A549 (cell line): Measurements from ENCODE around the gene APOL2. TPM values are rescaled to one million over a fixed set of nuclear protein-coding genes. Genes with fewer than 3 reads are reported as not detected.

ENCODE experiments used
- ATAC-seq, 2 experiments: fragments of 200-7000 bp in 1 of 2; fragments of >200 bp in 1 of 2; cut with Nextera tagmentation in 1 of 2; cut with Tn5 transposase in 1 of 2; 3 replicates each; pipeline versions ENCODE4 v1.8.0 to v1.9.1; 2018 to 2020; ENCODE audit warnings: mild to moderate bottlenecking in 1 of 2, moderate library complexity in 1 of 2
- CTCF ChIA-PET: fragments of 300-600 bp; sonication (Branson Sonifier 250); formaldehyde crosslinking; extraction: SDS; loops from one replicate; lab custom pipeline; 2021; ENCODE audit warnings: antibody characterized with exemption, inconsistent platforms; lab: Yijun Ruan, JAX
- POLR2A ChIA-PET: fragments of 350-600 bp; formaldehyde crosslinking; extraction: SDS; loops from one replicate; lab custom pipeline; 2021; ENCODE audit warnings: antibody characterized with exemption, inconsistent platforms; lab: Yijun Ruan, JAX
- DNase-seq, 2 experiments: peaks; one replicate each; pipeline versions ENCODE4 v3.0.0 to v3.0.0-alpha.2; 2011 to 2016; ENCODE audit warnings: low read depth in 1 of 2, low spot score in 1 of 2
- FAIRE-seq: peaks from 2 replicates; lab custom pipeline; 2011; peaks lifted over from hg19 to GRCh38; lab: Jason Lieb, UNC
- H3K27ac ChIP-seq, 2 experiments: fragments of >200 bp; sonication (Bioruptor Twin); formaldehyde crosslinking; 3 replicates each; pipeline ENCODE4 v1.5.1; 2016 to 2017
- H3K4me1 ChIP-seq: fragments of >200 bp; sonication (Bioruptor Twin); formaldehyde crosslinking; 3 replicates; pipeline ENCODE4 v1.6.1; 2016
- H3K4me2 ChIP-seq: fragments of >200 bp; sonication (Bioruptor Twin); formaldehyde crosslinking; 3 replicates; pipeline ENCODE4 v1.6.1; 2016
- H3K4me3 ChIP-seq: fragments of >200 bp; sonication (Bioruptor Twin); formaldehyde crosslinking; 3 replicates; pipeline ENCODE4 v1.5.1; 2016
- H3K9me3 ChIP-seq: fragments of >200 bp; sonication (Bioruptor Twin); formaldehyde crosslinking; 3 replicates; pipeline ENCODE4 v1.6.1; 2016
- ATOH8 ChIP-seq: fragments of 250-450 bp; sonication (Bioruptor Pico); IDR thresholded peaks from 2 replicates; pipeline ENCODE4 v1.5.0; 2020; ENCODE audit warnings: low read depth, mild to moderate bottlenecking, moderate library complexity
- BCL3 ChIP-seq: fragments of >200 bp; sonication (Bioruptor Twin); formaldehyde crosslinking; IDR thresholded peaks from 3 replicates; pipeline ENCODE4 v1.6.1; 2016
- CBX2 ChIP-seq: fragments of 200-600 bp; sonication (generic); IDR thresholded peaks from 2 replicates; pipeline ENCODE4 v1.6.1; 2016; ENCODE audit warnings: low read depth, mild to moderate bottlenecking, borderline replicate concordance
- E2F6 ChIP-seq: IDR thresholded peaks from 2 replicates; pipeline ENCODE4 v1.6.1; 2012; ENCODE audit warnings: low read depth, borderline replicate concordance
- EP300 ChIP-seq, 2 experiments: fragments of >200 bp; sonication (Bioruptor Twin); formaldehyde crosslinking; IDR thresholded peaks; 2 replicates in 1 of 2; 3 replicates in 1 of 2; pipeline ENCODE4 v1.6.1; 2016 to 2017
- GATA3 ChIP-seq: IDR thresholded peaks from 2 replicates; pipeline ENCODE4 v1.6.1; 2012; ENCODE audit warnings: borderline replicate concordance
- HDAC2 ChIP-seq: fragments of 200-600 bp; sonication (generic); IDR thresholded peaks from 2 replicates; pipeline ENCODE4 v1.6.1; 2016
- HEYL ChIP-seq: fragments of 250-450 bp; sonication (Bioruptor Pico); IDR thresholded peaks from 2 replicates; pipeline ENCODE4 v1.8.0; 2021; ENCODE audit warnings: mild to moderate bottlenecking, moderate library complexity
- HMGXB4 ChIP-seq: fragments of 250-450 bp; sonication (Bioruptor Pico); IDR thresholded peaks from 2 replicates; pipeline ENCODE4 v1.5.0; 2021; ENCODE audit warnings: mild to moderate bottlenecking, moderate library complexity, borderline replicate concordance
- HOXB13 ChIP-seq: fragments of 250-450 bp; sonication (Bioruptor Pico); IDR thresholded peaks from 2 replicates; pipeline ENCODE4 v1.5.0; 2020; ENCODE audit warnings: low read depth, mild to moderate bottlenecking, moderate library complexity
- KDM5A ChIP-seq: fragments of 200-600 bp; sonication (generic); IDR thresholded peaks from 2 replicates; pipeline ENCODE4 v1.6.1; 2016; ENCODE audit warnings: antibody characterized with exemption, mild to moderate bottlenecking
- MAFK ChIP-seq: fragments of 450-650 bp; IDR thresholded peaks from 2 replicates; pipeline ENCODE4 v1.6.1; 2014; ENCODE audit not compliant: partially characterized antibody
- MAX ChIP-seq: IDR thresholded peaks from 2 replicates; pipeline ENCODE4 v1.6.1; 2012
- MYC ChIP-seq: IDR thresholded peaks from 2 replicates; pipeline ENCODE4 v1.6.1; 2012; ENCODE audit warnings: mild to moderate bottlenecking, inconsistent platforms, low read length, improper control_type of control experiment, borderline replicate concordance
- NFE2L2 ChIP-seq: fragments of 150-350 bp; conservative IDR thresholded peaks from 2 replicates; pipeline ENCODE4 v1.6.1; 2014; ENCODE audit warnings: low read length
- POLR2AphosphoS2 ChIP-seq: conservative IDR thresholded peaks from 2 replicates; pipeline ENCODE4 v1.6.1; 2012; ENCODE audit warnings: low read length, improper control_type of control experiment, inconsistent platforms
- RFX5 ChIP-seq: fragments of 450-650 bp; IDR thresholded peaks from 2 replicates; pipeline ENCODE4 v1.7.1; 2014; ENCODE audit warnings: antibody characterized with exemption, mild to moderate bottlenecking, moderate library complexity
- SMC3 ChIP-seq: fragments of >200 bp; sonication (Bioruptor Twin); formaldehyde crosslinking; IDR thresholded peaks from 3 replicates; pipeline ENCODE4 v1.6.1; 2018; ENCODE audit warnings: inconsistent platforms
- SREBF2 ChIP-seq: fragments of 450-650 bp; IDR thresholded peaks from 2 replicates; pipeline ENCODE4 v1.6.1; 2014; ENCODE audit warnings: mild to moderate bottlenecking, moderate library complexity
- TP53 ChIP-seq: fragments of 250-450 bp; sonication (Bioruptor Pico); IDR thresholded peaks from 2 replicates; pipeline ENCODE4 v1.5.0; 2021; ENCODE audit warnings: mild to moderate bottlenecking, moderate library complexity
- ZC3H11A ChIP-seq: fragments of 450-650 bp; IDR thresholded peaks from 2 replicates; pipeline ENCODE4 v1.6.1; 2014; ENCODE audit warnings: antibody characterized with exemption, mild to moderate bottlenecking
- ZSCAN20 ChIP-seq: fragments of 250-450 bp; sonication (Bioruptor Pico); IDR thresholded peaks from 2 replicates; pipeline ENCODE4 v1.8.0; 2022; ENCODE audit warnings: mild to moderate bottlenecking, moderate library complexity
- WGBS: methylation state at CpG from one replicate; pipeline ENCODE4 v1.1.6; 2017; ENCODE audit errors: missing lambda C conversion rate; 5-methylcytosine and 5-hydroxymethylcytosine counted together
- polyA plus RNA-seq, 4 experiments: library from polyadenylated mRNA; depleted of rRNA in 3 of 4; stranded (reverse); fragments of >200 nt; fragmentation: RNase III in 1 of 4; extraction: RNeasy Plus Mini Kit Qiagen cat#74134 plus additional on column Dnase treatment in 1 of 4; gene quantifications; 2 replicates in 3 of 4; 3 replicates in 1 of 4; pipeline ENCODE4 v1.2.3, GENCODE V29; 2011 to 2017

APOL2 gene
- polyA plus RNA-seq, 2 of the 4 experiments (the other 2 are of a cell fraction): 8.7 to 23.8 TPM

GRCh38 chr22:36285017-36285416, 45.7 kb upstream of the APOL2 start:
- no peak for TF ChIP-seq ZSCAN20
- no peak for TF ChIP-seq NFE2L2
- no peak for TF ChIP-seq MAFK
- TF ChIP-seq HOXB13 (CRISPR knock-in tag): no peak
- TF ChIP-seq MYC: no peak
- no peak for TF ChIP-seq TP53 (CRISPR knock-in tag)
- TF ChIP-seq ATOH8: no peak
- no peak for TF ChIP-seq MAX
- no peak for TF ChIP-seq HEYL (CRISPR knock-in tag)
- no peak for TF ChIP-seq ZC3H11A
- no peak for TF ChIP-seq KDM5A
- TF ChIP-seq BCL3: no peak
- no peak for TF ChIP-seq SREBF2
- no peak for TF ChIP-seq GATA3
- TF ChIP-seq E2F6: no peak
- TF ChIP-seq HDAC2: no peak
- no peak for TF ChIP-seq SMC3
- no peak for TF ChIP-seq CBX2
- no peak for TF ChIP-seq HMGXB4 (CRISPR knock-in tag)
- Histone ChIP-seq H3K4me2 (no peak overlapping the region), H3K27ac (no peak overlapping the region), H3K9me3 (no peaks in the 10 kb centered on the region), H3K4me1 (no peaks in the 10 kb centered on the region), H3K4me3 (no peak overlapping the region)
- DNase-seq: no peak
- ChIA-PET CTCF (interaction anchor here (1.0 to 5.6 kb wide), 8 partner anchors 8 to 185 kb away, joined by 3 to 86 read pairs (median 6); partner anchors contain the start of gene APOL2), POLR2A (no interaction called here)
- FAIRE-seq: no peak
- 88% methylated on average over 11 of the region's 12 CpGs for WGBS
- ATAC-seq: no peak

GRCh38 chr22:36284171-36284571, 44.8 kb upstream of the APOL2 start:
- TF ChIP-seq POLR2AphosphoS2 (no peak), BCL3 (no peak), RFX5 (no peak), EP300 (IDR thresholded peaks at IDR 0.05) (no peak)
- TF ChIP-seq, all 56 proteins: peak for 0
- no peak for FAIRE-seq
- H3K27ac ChIP-seq: no peak overlapping the region
- ChIA-PET CTCF (interaction anchor here (0.6 to 0.9 kb wide), 3 partner anchors 9 to 903 kb away, joined by 3 to 5 read pairs (median 3); partner anchors contain the start of gene HMOX1), POLR2A (no interaction called here)
- no peak for ATAC-seq
- 96% methylated on average over 13 of the region's 24 CpGs for WGBS
- H3K4me1 ChIP-seq: no peaks in the 10 kb centered on the region
- no peak overlapping the region for H3K4me3 ChIP-seq
- no peak overlapping the region for H3K4me2 ChIP-seq
- no peak for DNase-seq
- no peaks in the 10 kb centered on the region for H3K9me3 ChIP-seq
